ENCODE measurements around the gene MBD2. TPM values are rescaled to one million over a fixed set of nuclear protein-coding genes. Genes with fewer than 3 reads are reported as not detected.

The MBD2 gene
- total and polyA plus RNA-seq, 2 donors (not counting 1 experiment from before 2014, with no cell fraction given): 32.5 to 43.8 TPM

- Histone ChIP-seq H3K4me3 (replicated peaks in 1 of 4; ENCODE audit: control extremely low read depth in 1 of 4, insufficient read depth in 1 of 4, low read depth in 3 of 4, low read length in 4 of 4) (no peak overlapping the region), H3K9me3 (ENCODE audit: control insufficient read depth, insufficient read depth, low read depth, low read length) (no peaks in the 10 kb centered on the region), H3K4me2 (ENCODE audit: extremely low read depth, insufficient read depth, low read length) (no peak overlapping the region), H3K27ac (ENCODE audit: insufficient read depth, low read length) (no peak overlapping the region), H3K9ac (ENCODE audit: insufficient read depth, low read length) (no peak overlapping the region), H3K79me2 (ENCODE audit: control insufficient read depth, insufficient read depth, low read length) (no peaks in the 10 kb centered on the region), H2AFZ (ENCODE audit: low read length) (no peak overlapping the region), H3K36me3 (ENCODE audit: control insufficient read depth, insufficient read depth, low read length) (peaks cover 6% of the 10 kb centered on the region), H3K27me3 (ENCODE audit: control insufficient read depth, insufficient read depth, low read length) (no peaks in the 10 kb centered on the region), H3K4me1 (ENCODE audit: control insufficient read depth, extremely low read depth, insufficient read depth, low read length) (peaks cover 2% of the 10 kb centered on the region), H4K20me1 (ENCODE audit: control insufficient read depth, extremely low read depth, insufficient read depth, low read length) (no peaks in the 10 kb centered on the region)
- no peak for DNase-seq (ENCODE audit: low read depth in 2 of 2)
- no peak for TF ChIP-seq EZH2 (IDR thresholded peaks at IDR 0.05; ENCODE audit: low read length, missing control alignments)
- no peak for TF ChIP-seq CTCF (conservative IDR thresholded peaks at IDR 0.05 in 1 of 2, IDR thresholded peaks at IDR 0.05 in 1 of 2; ENCODE audit: low read depth in 1 of 2, low read length in 2 of 2)
Measured at GRCh38 chr18:54154231-54154630, 70.2 kb downstream of the MBD2 start.

DNA sequence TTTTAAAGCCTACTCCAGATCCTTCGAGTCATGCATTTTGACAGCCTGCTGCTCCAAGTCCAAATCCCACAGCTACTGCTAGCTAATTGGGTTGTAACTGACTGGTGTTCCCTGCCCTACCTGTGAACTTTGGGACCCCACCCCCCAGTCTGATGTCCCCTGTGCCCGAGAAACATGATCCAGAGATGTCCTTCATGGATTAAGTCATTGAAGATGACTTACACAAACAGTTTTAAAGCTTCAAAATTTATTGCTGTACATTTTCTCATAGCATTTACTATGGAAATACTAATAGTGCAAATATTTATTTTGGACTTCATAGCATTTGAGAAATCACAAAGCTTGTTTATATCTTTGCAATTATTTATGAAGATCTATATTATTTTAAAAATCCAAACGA, 73.1 kb downstream of the MBD2 start:
- DNase-seq (ENCODE audit: low read depth in 2 of 2): no peak
- no peak overlapping the region for H3K9ac ChIP-seq (ENCODE audit: insufficient read depth, low read length)
- no peaks in the 10 kb centered on the region for H3K27me3 ChIP-seq (ENCODE audit: control insufficient read depth, insufficient read depth, low read length)
- no peaks in the 10 kb centered on the region for H3K79me2 ChIP-seq (ENCODE audit: control insufficient read depth, insufficient read depth, low read length)
- H3K4me1 ChIP-seq (ENCODE audit: control insufficient read depth, extremely low read depth, insufficient read depth, low read length): peaks cover 5% of the 10 kb centered on the region
- H4K20me1 ChIP-seq (ENCODE audit: control insufficient read depth, extremely low read depth, insufficient read depth, low read length): no peaks in the 10 kb centered on the region
- no peak overlapping the region for H3K27ac ChIP-seq (ENCODE audit: insufficient read depth, low read length)
- H3K4me2 ChIP-seq (ENCODE audit: extremely low read depth, insufficient read depth, low read length): no peak overlapping the region
- H3K36me3 ChIP-seq (ENCODE audit: control insufficient read depth, insufficient read depth, low read length): no peaks in the 10 kb centered on the region
- no peak overlapping the region for H3K4me3 ChIP-seq (replicated peaks in 1 of 4; ENCODE audit: control extremely low read depth in 1 of 4, insufficient read depth in 1 of 4, low read depth in 3 of 4, low read length in 4 of 4)
- H3K9me3 ChIP-seq (ENCODE audit: control insufficient read depth, insufficient read depth, low read depth, low read length): no peaks in the 10 kb centered on the region
- no peak overlapping the region for H2AFZ ChIP-seq (ENCODE audit: low read length)
- TF ChIP-seq EZH2 (IDR thresholded peaks at IDR 0.05; ENCODE audit: low read length, missing control alignments) (no peak), CTCF (conservative IDR thresholded peaks at IDR 0.05 in 1 of 2, IDR thresholded peaks at IDR 0.05 in 1 of 2; ENCODE audit: low read depth in 1 of 2, low read length in 2 of 2) (no peak)

DNA sequence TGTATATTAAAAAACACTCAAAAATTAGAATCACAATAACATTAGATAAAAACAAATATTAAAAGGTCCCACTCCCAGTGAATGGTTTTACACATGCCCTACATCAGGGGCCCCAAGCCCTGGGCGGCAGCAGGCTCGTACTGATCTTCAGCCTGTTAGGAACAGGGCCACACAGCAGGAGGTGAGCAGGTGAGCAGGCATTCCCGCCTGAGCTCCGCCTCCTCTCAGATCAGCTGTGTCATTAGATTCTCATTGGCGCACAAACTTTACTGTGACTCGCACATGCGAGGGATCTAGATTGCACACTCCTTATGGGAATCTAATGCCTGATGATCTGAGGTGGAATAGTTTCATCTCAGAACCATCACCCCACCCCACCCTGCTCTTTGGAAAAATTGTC, 74.2 kb downstream of the MBD2 start:
- Histone ChIP-seq H3K27ac (ENCODE audit: insufficient read depth, low read length) (no peak overlapping the region), H3K9ac (ENCODE audit: insufficient read depth, low read length) (no peak overlapping the region), H2AFZ (ENCODE audit: low read length) (no peak overlapping the region), H3K4me1 (ENCODE audit: control insufficient read depth, extremely low read depth, insufficient read depth, low read length) (peaks cover 5% of the 10 kb centered on the region), H3K27me3 (ENCODE audit: control insufficient read depth, insufficient read depth, low read length) (no peaks in the 10 kb centered on the region), H3K9me3 (ENCODE audit: control insufficient read depth, insufficient read depth, low read depth, low read length) (no peaks in the 10 kb centered on the region), H3K4me3 (replicated peaks in 1 of 4; ENCODE audit: control extremely low read depth in 1 of 4, insufficient read depth in 1 of 4, low read depth in 3 of 4, low read length in 4 of 4) (no peak overlapping the region), H3K4me2 (ENCODE audit: extremely low read depth, insufficient read depth, low read length) (no peak overlapping the region), H3K36me3 (ENCODE audit: control insufficient read depth, insufficient read depth, low read length) (no peaks in the 10 kb centered on the region), H4K20me1 (ENCODE audit: control insufficient read depth, extremely low read depth, insufficient read depth, low read length) (no peaks in the 10 kb centered on the region), H3K79me2 (ENCODE audit: control insufficient read depth, insufficient read depth, low read length) (no peaks in the 10 kb centered on the region)
- DNase-seq (ENCODE audit: low read depth in 2 of 2): no peak
- no peak for TF ChIP-seq EZH2 (IDR thresholded peaks at IDR 0.05; ENCODE audit: low read length, missing control alignments)
- no peak for TF ChIP-seq CTCF (conservative IDR thresholded peaks at IDR 0.05 in 1 of 2, IDR thresholded peaks at IDR 0.05 in 1 of 2; ENCODE audit: low read depth in 1 of 2, low read length in 2 of 2)

Measured in fibroblast of lung (primary cell).